Ovary (tissue), 3 donors: ENCODE results near the gene STK33.

ENCODE experiments used
- POLR2A ChIP-seq: fragments of 450-650 bp; IDR thresholded peaks from one replicate; pipeline ENCODE4 v1.6.1; 2017; ENCODE audit warnings: antibody characterized with exemption, mild to moderate bottlenecking, moderate library complexity
- TF ChIP-seq, protein P1 (sequence below), 3 donors: fragments of 450-650 bp in 2 of 3; fragments of 200-600 bp in 1 of 3; IDR thresholded peaks; one replicate each; pipeline versions ENCODE4 v1.5.1 to v1.8.0; 2016 to 2022; ENCODE audit warnings: antibody characterized with exemption in 3 of 3, mild to moderate bottlenecking in 1 of 3
- donor health status: DM: no; HTN: no; CAD: no.

DNA sequence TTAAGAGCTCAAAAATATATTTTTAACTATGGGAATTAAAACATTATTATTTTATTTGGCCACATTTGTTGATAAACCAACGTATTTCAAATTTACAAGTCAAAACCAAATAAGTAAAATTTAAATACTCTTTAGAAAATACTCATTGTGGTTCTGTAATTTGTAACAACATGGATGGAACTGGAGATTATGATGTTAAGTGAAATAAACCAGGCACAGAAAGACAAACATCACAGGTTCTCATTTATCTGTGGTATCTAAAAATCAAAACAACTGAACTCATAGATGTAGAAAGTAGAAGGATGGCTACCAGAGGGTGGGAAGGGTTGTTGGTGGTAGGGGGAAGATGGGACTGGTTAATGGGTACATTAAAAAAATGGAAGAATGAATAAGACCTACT, 50.8 kb downstream of the STK33 start:
- TF ChIP-seq, protein P1, sequence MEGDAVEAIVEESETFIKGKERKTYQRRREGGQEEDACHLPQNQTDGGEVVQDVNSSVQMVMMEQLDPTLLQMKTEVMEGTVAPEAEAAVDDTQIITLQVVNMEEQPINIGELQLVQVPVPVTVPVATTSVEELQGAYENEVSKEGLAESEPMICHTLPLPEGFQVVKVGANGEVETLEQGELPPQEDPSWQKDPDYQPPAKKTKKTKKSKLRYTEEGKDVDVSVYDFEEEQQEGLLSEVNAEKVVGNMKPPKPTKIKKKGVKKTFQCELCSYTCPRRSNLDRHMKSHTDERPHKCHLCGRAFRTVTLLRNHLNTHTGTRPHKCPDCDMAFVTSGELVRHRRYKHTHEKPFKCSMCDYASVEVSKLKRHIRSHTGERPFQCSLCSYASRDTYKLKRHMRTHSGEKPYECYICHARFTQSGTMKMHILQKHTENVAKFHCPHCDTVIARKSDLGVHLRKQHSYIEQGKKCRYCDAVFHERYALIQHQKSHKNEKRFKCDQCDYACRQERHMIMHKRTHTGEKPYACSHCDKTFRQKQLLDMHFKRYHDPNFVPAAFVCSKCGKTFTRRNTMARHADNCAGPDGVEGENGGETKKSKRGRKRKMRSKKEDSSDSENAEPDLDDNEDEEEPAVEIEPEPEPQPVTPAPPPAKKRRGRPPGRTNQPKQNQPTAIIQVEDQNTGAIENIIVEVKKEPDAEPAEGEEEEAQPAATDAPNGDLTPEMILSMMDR (IDR thresholded peaks at IDR 0.05) = no peak
- TF ChIP-seq POLR2A = no peak
